ENCODE data around the gene NPLOC4.

NPLOC4 gene

DNA sequence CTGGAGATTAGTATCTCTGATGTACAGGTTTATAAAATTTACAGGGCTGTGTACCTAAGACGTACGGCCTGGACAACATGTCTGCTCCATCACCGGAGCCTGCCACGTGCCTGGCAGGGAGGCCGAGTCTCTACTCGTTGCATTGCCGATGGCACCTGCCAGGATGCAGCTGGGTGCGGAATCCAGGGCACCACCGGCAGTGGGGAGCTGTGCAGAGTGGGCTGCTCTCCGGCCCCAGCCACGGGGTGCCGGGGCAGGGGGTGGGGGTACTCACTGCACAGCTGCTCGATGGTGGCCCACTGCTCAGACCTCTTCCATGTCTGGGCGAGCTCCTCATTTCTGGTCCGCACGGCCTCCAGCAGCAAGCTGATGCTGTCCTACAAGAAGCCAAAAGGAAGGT, 71.7 kb downstream of the NPLOC4 start:
- no peak for DNase-seq (ENCODE audit: low read depth in 2 of 2)

DNA sequence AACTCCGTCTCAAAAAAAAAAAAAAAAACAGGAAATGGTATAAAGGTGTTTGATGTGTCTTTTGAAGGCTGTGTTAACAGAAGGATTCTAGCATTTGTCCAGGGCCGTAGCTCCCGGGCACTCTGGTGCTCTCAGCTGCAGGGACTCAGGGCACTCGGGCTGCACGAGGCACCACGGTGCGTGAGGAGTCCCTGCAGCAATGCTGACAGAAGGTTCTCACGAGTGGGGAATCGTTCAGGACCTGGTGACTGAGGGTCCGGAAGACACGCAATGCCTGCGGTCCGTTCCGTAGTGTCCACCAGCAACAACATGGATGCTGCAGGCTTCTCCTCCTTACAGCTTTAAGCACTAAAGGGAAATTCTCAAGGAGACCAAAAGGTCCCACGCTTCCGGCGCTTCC, 72.1 kb downstream of the NPLOC4 start:
- no peak for DNase-seq (ENCODE audit: low read depth in 2 of 2)

DNA sequence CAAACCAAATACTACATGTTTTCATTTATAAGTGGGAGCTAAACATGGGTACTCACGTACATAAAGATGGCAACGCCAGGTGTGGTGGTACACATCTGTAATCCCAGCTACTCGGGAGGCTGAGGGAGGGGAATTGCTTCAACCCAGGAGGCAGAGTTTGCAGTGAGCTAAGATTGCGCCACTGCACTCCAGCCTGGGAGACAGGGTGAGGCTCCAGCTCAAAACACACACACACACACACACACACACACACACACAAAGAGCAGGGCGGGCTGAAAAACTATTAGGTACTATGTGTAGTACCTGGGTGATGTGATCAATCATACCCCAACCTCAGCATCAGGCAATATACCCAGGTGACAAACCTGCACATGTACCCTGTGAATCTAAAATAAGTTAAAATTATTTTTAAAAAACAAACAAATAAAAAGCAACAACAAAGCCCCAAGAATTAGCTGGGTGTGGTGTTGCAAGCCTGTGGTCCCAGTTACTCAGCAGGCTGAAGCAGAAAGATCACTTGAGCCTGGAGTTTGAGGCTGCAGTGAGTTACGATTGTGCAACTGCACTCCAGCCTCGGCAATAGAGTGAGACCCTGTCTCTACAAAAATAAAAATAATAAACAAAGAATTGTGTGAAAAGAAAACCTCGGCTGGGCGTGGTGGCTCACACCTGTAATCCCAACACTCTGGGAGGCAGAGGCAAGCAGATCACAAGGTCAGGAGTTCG, 72.9 kb downstream of the NPLOC4 start:
- DNase-seq (ENCODE audit: low read depth in 2 of 2): no peak

DNA sequence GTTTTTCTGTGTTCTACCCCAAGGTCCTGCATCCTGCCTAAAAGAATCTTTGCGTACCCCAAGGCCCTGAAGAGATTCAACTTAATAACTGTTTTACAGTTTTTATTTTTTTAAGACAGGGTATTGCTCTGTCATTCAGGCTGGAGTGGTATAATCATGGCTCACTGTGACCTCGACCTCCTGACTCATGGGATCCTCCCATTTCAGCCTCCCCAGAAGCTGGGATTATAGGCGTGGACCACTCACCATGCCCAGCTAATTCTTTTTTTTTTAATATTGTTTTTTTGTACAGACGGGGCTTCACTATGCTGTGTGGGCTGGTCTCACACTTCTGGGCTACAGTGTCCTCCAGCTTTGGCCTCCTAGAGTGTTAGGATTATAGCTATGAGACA, 75.4 kb downstream of the NPLOC4 start:
- no peak for DNase-seq (ENCODE audit: low read depth in 2 of 2)

DNA sequence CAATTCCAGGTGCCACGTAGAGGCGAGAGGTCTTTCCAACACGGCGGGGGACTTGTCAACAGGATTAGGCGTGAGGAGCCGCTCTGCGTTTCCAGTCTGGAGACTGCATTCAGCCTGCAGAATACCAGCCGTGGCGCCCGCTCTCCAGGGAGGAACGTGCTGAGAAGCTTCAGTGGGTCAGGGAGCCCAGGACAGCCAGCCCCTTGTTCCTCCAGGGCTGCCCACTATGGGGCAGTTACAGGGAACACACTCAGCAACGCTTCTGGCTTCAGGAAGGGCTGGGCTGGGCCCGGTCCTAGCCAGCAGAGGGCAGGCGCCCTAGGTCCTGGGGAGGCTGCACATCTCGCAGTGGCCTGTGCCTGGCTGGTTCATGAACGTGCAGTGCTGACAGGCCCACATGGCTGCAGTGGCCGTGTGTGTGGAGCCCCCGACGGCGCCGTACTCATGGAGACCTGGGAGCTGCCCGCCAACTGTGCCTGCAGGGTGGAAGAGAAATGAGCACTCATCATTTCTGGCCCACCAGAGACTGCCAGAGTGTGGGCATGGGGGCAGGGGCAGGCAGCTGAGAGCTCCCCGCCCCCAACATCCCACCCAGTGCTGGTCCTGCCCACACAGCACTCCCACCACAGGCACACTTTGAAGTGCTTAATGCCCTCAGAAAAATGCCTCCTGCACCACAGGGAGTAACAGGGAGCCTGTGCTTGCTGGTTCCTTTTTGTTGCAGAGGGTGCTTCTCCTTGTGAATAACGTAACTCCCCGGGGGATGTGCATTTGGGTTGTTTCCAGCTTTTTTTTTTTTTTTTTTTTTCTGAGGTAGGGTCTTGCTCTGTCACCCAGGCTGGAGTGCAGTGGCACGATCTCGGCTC, 77.7 kb downstream of the NPLOC4 start:
- DNase-seq (ENCODE audit: low read depth in 2 of 2): no peak

DNA sequence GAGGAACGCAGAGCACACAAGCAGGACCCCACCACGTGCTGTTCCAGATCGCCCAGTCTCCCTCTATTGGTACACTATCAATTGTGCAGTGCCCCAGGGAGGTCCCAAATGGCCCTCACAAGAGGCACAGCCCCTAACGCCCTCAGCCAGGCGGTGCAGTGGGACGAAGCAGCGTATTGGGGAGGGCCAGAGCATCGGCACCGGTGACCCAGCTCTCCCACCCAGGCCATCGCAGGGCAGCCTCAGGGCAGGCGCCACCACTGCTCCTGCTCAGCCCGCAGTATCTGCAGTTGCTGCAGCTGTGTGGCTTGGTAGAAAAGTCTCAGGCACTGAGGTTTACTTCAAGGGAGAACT, 78.8 kb downstream of the NPLOC4 start:
- no peak for DNase-seq (ENCODE audit: low read depth in 2 of 2)

DNA sequence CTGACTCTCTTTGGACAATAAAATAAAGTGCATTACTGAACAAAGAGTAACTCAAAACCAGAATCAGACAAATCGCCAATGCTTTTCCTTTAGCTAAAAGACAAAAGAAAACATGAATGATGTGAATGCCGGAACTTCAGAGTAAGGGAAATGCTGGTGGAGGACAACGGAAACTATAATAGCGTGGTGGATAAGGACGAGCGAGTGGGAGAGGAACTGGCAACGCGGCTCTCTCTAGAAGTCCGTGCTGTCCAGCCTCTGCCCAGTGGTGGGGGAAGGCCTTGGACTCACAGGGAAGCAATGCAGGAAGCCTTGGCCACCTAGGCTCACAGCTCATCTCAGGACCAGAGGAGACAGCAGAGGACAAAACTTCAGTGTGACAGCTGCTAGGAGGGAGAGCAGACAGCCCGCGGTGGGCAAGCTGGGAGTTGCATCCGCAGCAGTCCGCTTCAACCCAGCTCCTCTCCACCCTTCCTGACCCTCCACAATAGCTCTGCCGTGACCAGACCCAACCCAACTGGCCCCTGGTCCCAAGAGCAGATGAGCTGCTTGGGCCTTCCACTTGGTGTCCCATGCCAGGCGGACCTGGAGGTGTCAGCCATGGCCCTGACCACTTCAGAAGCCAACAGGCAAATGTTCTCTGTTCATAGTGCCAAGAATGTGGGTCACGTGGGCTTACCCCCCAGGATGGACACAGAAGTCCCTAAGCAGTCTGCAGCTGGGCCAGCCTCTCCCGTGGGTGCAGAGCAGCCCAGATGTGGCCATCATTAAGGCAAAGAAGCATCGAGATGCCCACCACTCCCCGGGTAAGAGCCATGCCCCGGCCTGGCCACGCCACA, 79.4 kb downstream of the NPLOC4 start:
- no peak for DNase-seq (ENCODE audit: low read depth in 2 of 2)

DNA sequence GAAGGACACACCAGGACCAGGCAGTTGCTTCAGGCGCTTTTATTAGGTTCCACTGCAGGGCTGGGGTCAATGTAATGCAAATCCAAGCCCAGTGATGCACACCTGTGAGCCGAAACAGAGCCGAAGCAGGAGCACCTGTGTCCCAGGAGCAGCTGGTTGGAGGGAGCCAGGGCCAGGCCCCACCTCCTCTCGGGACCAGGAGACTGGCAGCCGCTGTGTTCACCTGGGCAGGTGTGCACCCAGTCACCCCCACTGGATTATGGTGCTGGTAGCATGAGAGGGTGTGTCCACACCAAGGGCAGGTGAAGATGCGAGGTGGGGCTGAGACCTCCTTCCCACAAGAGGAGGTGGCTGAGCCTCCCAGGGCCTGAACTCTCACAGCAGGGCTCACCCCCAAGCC, 80.0 kb downstream of the NPLOC4 start:
- no peak for DNase-seq (ENCODE audit: low read depth in 2 of 2)

DNA sequence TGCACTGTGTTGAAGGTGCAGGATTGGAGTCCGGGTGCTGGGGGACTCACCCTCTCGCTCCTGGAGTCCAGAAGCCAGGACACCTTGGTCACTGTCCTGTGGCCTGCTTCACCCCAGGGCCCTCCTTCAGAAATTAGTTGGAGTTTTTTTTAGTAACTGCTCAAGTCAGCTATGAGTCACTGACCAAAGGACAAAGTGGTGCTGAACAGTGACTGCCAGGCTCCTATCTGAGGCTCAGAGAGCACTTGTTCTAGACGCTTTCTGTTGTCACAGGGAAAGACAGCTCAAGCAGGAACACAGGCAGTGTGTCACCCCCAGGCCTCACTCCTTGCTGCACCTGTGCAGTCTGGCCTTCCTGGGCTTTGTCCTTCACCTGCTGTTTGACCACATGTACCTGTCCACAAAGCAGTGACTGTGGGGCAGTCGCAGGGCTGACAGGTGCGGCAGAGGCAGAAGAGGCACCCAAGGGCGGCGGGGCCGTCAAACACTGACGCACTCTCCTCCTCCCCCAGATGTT, 80.7 kb downstream of the NPLOC4 start:
- DNase-seq (ENCODE audit: low read depth in 2 of 2): no peak

DNA sequence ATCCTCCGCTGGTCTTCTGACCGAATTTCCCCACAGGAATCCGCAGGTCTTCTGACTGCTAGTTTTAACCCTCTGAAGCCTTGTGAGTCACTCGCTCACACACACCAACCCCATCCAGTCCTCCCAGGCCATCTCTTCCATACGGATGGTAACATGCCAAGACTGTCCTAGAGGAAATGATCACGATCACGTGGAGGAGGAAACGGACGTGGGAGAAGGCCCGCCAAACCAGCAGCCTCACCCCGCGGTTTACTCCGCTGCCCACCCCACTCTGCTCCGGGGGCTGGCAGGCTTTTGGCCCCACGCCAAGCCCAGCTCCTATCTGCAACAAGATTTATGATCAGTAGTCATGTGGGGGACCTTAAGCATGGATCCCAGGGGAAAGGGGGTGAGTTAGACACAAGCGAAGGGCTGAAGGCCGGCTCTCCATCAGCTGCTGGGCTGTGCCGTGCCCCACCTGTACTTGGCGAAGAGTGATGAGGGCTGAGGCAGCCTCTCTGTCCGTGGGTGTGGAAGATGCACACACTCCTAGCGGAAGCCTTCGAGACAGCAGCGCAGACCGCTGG, 83.2 kb downstream of the NPLOC4 start:
- DNase-seq (ENCODE audit: low read depth in 2 of 2): no peak

DNA sequence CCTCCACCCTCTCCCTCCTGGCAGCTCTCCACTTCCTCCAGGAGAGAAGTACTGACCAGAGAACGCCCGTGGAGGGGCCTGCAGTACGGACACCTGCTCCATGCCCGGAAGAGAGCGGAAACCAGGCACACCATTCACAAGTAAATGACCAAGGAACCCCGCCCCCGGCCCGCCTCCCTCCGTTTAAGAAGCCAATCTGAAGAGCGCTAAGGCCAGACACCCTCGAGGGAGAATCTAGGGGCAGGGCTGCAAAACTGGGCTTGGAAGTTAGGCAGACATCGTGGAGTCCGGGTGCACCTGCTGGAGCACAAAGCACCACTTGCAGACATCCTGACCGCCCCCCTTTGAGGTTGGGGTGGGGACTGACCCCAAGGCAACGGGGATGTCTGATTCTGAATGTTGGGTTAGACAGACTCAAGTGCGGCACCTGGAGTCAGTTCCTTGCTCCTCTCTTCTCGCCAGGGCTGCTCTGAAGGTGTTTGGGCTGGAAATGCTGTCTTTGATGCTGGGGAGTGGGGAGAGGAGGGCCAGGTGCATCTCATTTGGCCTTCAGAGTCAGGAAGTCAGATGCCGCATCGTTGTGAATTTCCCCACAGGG, 83.8 kb downstream of the NPLOC4 start:
- DNase-seq (ENCODE audit: low read depth in 2 of 2): peak; percentile 46 to 50

DNA sequence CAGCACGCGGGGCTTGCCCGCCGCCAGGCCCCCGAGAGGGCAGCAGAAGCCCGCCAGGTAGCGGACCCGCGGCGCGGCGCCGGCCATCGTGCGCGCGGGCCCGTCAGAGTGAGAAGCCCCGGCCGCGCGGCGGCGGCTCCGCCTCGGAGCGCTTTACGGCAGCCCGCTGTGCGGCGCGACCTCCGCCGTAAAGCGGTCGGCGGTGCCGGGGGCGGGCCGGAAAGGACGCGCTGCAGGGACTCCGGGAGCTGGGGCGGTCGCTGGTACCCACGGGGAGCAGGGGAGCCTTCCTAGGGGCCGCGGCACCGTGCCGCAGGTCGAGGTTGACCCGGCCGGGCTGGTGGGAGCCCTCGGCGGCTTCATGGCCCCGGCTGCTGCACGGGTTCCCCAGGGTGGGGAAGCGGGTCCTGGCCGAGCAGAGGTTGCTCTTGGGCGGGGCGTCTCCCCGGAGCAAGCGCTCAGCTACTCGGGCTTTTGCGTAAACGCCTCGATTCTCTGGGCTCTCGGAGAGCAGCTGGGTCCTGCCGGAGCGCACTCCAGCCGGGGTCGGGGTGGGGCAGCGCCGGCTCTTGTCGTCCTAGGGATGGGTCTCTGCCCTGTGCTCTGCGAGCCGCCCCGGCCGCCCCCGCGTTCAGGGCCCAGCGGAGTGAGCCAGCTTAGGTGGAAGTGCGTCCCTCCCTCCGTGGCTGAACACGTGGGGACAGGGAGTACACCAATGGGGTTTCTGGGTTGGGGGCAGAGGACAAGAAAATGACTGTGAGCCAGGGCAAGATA, 84.5 kb downstream of the NPLOC4 start, which contains the start of gene FAAP100:
TSS of gene FAAP100 (minus strand) at position 110 of the 774 bp plus-strand sequence. CDS start at position 87, 23 bp downstream.
- DNase-seq (ENCODE audit: low read depth in 2 of 2): peak; percentile 52 to 75

DNA sequence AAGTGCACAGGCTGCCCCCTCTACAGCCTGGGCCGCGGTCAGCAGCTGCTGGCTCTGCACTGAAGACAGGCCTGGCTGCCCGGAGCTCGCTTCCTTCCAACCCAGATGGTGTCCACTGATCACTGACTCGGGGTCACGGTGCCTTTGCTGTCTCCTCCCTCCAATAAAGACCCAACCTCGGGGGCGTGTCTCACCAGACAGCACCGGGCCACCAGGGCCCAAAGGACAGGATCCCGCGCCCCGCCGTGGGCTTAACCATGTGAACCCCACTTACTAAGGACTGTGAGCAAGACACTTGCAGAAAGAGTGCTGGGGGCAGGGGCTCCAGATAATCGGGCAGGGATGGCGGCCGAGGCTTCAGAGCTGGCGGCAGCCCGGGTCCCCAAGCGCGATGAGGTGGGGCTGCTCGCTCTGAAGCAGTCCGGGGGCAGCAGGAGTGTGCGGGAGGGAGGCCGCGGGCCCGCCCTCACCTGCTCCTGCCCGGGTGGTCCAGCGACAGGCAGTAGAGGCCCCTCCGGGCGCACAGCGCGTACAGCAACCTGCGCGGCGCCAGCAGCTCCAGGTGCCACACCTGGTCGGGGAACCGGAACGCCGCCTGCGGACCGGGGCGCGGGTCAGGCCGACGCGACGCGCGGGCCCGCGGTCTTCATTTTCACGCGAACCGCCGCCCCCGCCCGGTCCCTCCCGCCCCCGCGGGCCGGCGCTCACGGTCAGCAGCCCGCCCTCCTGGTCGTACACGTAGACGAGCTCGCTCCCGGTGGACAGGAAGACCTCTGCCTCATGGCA, 85.3 kb downstream of the NPLOC4 start:
- no peak for DNase-seq (ENCODE audit: low read depth in 2 of 2)

DNA sequence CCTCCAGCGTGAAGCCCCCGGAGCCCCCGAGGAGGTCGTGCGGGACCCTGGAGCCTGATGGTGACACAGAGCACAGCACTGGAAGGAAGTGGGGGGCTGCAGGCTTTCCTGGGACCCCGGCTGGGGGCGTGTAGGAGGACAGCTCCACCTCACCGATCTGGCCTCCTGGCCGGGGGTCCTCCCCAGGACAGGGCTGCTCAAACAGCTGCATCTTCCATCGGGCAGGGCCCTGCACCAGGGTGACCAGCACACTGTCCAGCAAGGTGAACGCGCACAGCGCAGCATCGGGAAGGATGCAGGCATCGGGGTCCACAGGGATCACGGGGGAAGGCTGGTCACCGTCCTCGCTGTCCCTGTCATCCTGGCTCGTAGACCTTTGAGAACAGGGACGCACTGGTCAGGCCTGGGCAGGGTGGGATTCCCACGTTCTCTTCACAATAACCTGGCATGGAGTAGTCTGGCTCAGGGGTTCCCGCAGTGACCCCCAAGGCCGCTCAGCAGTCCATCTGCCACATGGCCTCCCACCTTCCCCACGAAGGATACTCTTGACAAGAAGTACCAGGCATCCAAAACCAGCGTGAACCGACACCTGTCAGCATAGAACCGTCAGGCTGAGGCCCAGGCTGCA, 86.0 kb downstream of the NPLOC4 start:
- DNase-seq (ENCODE audit: low read depth in 2 of 2): no peak

DNA sequence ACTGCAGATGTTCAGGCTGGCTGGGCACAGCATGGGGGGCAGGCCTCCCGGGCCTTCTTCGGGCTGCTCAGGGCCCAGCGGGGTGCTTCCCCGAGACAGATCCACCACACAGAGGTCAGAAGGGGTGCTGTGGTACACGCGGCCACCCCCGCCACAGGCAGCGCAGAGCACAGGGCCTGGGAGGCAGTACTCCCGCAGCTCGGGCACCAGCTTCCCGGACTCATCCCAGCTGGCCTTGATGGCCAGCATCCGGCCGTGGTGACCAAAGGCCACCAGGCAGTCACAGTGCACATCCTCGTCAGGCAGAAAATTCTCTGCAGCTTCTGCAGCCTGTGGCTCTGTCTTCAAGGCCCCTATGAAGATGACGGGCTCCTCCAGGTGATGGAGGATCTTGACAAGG, 86.6 kb downstream of the NPLOC4 start:
- no peak for DNase-seq (ENCODE audit: low read depth in 2 of 2)

DNA sequence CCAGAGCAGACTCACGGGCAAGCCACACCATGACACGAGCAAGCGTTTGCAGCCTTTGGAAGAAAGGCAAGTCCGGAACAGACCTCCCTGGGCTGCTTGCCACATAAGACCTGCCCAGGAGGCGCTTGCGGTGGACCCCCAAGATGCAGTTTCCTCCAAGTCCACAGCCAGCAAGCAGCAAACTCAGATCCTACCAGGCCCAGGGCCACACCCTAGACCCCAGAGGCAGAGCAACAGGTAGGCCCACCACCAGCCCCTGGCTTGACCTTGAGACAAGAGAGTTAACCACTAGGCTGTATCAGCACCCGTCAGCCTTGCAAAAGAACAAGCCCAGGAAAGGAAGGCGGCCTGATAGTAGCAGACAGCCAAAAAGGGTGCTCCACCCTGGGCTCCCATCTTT, 87.1 kb downstream of the NPLOC4 start:
- DNase-seq (ENCODE audit: low read depth in 2 of 2): no peak

DNA sequence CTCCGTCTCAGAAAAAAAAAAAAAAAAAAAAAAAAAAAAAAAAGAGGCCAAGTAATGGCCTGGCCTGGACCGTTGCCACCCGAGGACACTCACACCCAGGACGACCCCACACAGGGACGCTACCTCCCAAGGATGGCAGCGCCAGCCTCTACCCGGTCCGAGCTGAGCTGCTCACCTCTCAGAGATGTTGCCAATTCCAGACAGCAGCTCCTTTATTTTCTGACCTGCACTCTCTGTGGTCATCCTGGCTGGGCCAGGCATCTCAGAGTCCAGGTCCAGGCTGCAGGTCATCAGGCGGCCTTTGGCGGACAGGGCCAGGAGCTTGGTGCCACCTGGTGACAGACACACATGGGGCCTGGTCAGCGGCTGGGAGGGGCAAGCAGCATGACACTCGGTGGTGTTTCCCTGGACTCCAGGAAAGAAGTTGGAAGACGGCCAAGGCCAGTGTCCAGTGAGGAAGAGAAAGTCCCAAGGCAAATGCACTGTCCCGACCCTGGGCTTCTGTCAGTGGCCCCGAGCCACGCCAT, 87.8 kb downstream of the NPLOC4 start:
- no peak for DNase-seq (ENCODE audit: low read depth in 2 of 2)

DNA sequence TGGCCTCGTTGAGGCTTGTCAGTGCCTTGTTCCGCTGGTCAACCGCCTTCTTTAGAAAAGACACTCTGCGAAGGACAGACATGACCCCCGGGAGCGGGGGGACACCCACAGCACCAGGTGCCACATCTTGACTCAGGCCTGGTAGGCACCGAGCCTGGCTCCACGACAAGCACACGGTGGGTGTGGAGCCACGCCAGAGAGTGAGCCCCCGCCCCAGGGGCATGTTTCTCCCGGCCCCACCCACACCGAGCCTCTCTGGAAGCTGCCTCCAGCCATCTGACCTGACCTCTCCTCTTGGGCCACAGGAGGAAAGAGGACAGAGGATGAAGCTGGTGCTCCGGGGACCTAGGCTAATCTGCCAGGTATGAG, 89.3 kb downstream of the NPLOC4 start:
- no peak for DNase-seq (ENCODE audit: low read depth in 2 of 2)

All from stimulated activated CD8-positive, alpha-beta memory T cell treated with anti-CD3 and anti-CD28 coated beads, Interleukin-15, amount 100 ng/mL, for 4 hours (primary cell).